Neural crest cell (in vitro differentiated cells): ENCODE data around the gene ZNF438. TPM values are rescaled to one million over a fixed set of nuclear protein-coding genes. Genes with fewer than 3 reads are reported as not detected.

Experiments used
- DNase-seq: peaks from one replicate; pipeline ENCODE4 v3.0.0; 2021; ENCODE audit warnings: low read depth, mixed read lengths, low spot score
- H3K27ac Mint-ChIP-seq: one replicate; pipeline ENCODE4 v1.8.0; 2021; ENCODE audit warnings: mild to moderate bottlenecking, mixed read lengths; ENCODE audit not compliant: unreplicated experiment
- H3K27me3 Mint-ChIP-seq: 2 replicates; pipeline ENCODE4 v1.8.0; 2021; ENCODE audit warnings: low read depth, mild to moderate bottlenecking, mixed read lengths
- H3K36me3 Mint-ChIP-seq: 2 replicates; pipeline ENCODE4 v1.8.0; 2021; ENCODE audit warnings: low read depth, mild to moderate bottlenecking, mixed read lengths
- H3K4me1 Mint-ChIP-seq: 2 replicates; pipeline ENCODE4 v1.8.0; 2021; ENCODE audit warnings: mixed read lengths
- H3K4me3 Mint-ChIP-seq: one replicate; pipeline ENCODE4 v1.8.0; 2021; ENCODE audit warnings: mild to moderate bottlenecking, mixed read lengths
- H3K9me3 Mint-ChIP-seq: 2 replicates; pipeline ENCODE4 v1.8.0; 2021; ENCODE audit warnings: mixed read lengths
- CTCF ChIP-seq: fragments of 200-600 bp; sonication (generic); conservative IDR thresholded peaks from 2 replicates; pipeline ENCODE4 v1.5.0; 2021; ENCODE audit warnings: antibody characterized with exemption, mild to moderate bottlenecking
- total RNA-seq: library from RNA; stranded (reverse); gene quantifications from 2 replicates; pipeline ENCODE4 v1.2.1, GENCODE V29; 2021

The ZNF438 gene
- total RNA-seq, 1 donor from 2014 or later, result 3.5 TPM

- Mint-ChIP-seq H3K27me3 (no peaks in the 10 kb centered on the region), H3K27ac (no peak overlapping the region), H3K4me3 (no peak overlapping the region), H3K36me3 (peaks cover 4% of the 10 kb centered on the region), H3K4me1 (peaks cover 11% of the 10 kb centered on the region), H3K9me3 (peaks cover 8% of the 10 kb centered on the region)
- TF ChIP-seq CTCF, result no peak
- no peak for DNase-seq
These were observed 31.4 kb downstream of the ZNF438 start for GRCh38 chr10:31000071-31000782.

- DNase-seq, result no peak
- Mint-ChIP-seq H3K4me1 (peaks cover 7% of the 10 kb centered on the region), H3K27ac (no peak overlapping the region), H3K27me3 (no peaks in the 10 kb centered on the region), H3K9me3 (peaks cover 11% of the 10 kb centered on the region), H3K4me3 (no peak overlapping the region), H3K36me3 (peaks cover 10% of the 10 kb centered on the region)
- no peak for TF ChIP-seq CTCF
These were observed 32.5 kb downstream of the ZNF438 start for GRCh38 chr10:30999070-30999712.

GRCh38 chr10:30997536-30998235 lies 34.0 kb downstream of the ZNF438 start:
- H3K9me3 Mint-ChIP-seq, result peaks cover 15% of the 10 kb centered on the region
- no peak for TF ChIP-seq CTCF
- no peak overlapping the region for H3K27ac Mint-ChIP-seq
- H3K27me3 Mint-ChIP-seq, result no peaks in the 10 kb centered on the region
- DNase-seq, result no peak
- peaks cover 4% of the 10 kb centered on the region for H3K4me1 Mint-ChIP-seq
- peaks cover 17% of the 10 kb centered on the region for H3K36me3 Mint-ChIP-seq
- H3K4me3 Mint-ChIP-seq, result no peak overlapping the region

GRCh38 chr10:30996481-30997005 lies 35.1 kb downstream of the ZNF438 start:
- Mint-ChIP-seq H3K4me1 (peaks cover 4% of the 10 kb centered on the region), H3K27me3 (no peaks in the 10 kb centered on the region), H3K4me3 (no peak overlapping the region), H3K36me3 (peaks cover 18% of the 10 kb centered on the region), H3K9me3 (peaks cover 13% of the 10 kb centered on the region), H3K27ac (no peak overlapping the region)
- TF ChIP-seq CTCF, result no peak
- DNase-seq, result no peak

GRCh38 chr10:30995081-30995770 lies 36.4 kb downstream of the ZNF438 start:
- TF ChIP-seq CTCF, result no peak
- no peak for DNase-seq
- H3K4me3 Mint-ChIP-seq, result no peak overlapping the region
- peaks cover 4% of the 10 kb centered on the region for H3K4me1 Mint-ChIP-seq
- H3K36me3 Mint-ChIP-seq, result peaks cover 18% of the 10 kb centered on the region
- H3K27me3 Mint-ChIP-seq, result no peaks in the 10 kb centered on the region
- peaks cover 13% of the 10 kb centered on the region for H3K9me3 Mint-ChIP-seq
- no peak overlapping the region for H3K27ac Mint-ChIP-seq
